HCT116 (cell line): Measurements from ENCODE around the gene ZNF385A.

Source experiments
- ELF1 ChIP-seq: IDR thresholded peaks from 2 replicates; pipeline ENCODE4 v1.6.1; 2012; ENCODE audit warnings: low read depth, borderline replicate concordance
- EZH2 ChIP-seq: fragments of 200-600 bp; sonication (generic); IDR thresholded peaks from 2 replicates; pipeline ENCODE4 v1.6.1; 2017; ENCODE audit warnings: antibody characterized with exemption, mixed run types
- EZH2phosphoT487 ChIP-seq: fragments of 200-600 bp; IDR thresholded peaks from 2 replicates; pipeline ENCODE4 v1.6.1; 2018; ENCODE audit warnings: antibody characterized with exemption, borderline replicate concordance
- FOSL1 ChIP-seq: IDR thresholded peaks from 2 replicates; pipeline ENCODE4 v1.6.1; 2012; ENCODE audit warnings: low read depth
- JUND ChIP-seq: IDR thresholded peaks from 2 replicates; pipeline ENCODE4 v1.6.1; 2012
- POLR2AphosphoS5 ChIP-seq: IDR thresholded peaks from 2 replicates; pipeline ENCODE4 v1.6.1; 2011; ENCODE audit warnings: mild to moderate bottlenecking, low read depth, low read length, moderate library complexity
- RAD21 ChIP-seq: IDR thresholded peaks from 2 replicates; pipeline ENCODE4 v1.6.1; 2012; ENCODE audit warnings: low read depth, mild to moderate bottlenecking
- SRF ChIP-seq: IDR thresholded peaks from 2 replicates; pipeline ENCODE4 v1.6.1; 2012; ENCODE audit warnings: low read depth
- TF ChIP-seq, protein P1 (sequence below): IDR thresholded peaks from 2 replicates; pipeline ENCODE4 v1.6.1; 2012; ENCODE audit warnings: low read depth
- TF ChIP-seq, protein P2 (sequence below), 3 experiments: fragments of 200-600 bp in 1 of 3; sonication (generic) in 1 of 3; IDR thresholded peaks in 2 of 3; conservative IDR thresholded peaks in 1 of 3; 2 replicates each; pipeline ENCODE4 v1.5.1; 2012 to 2017; ENCODE audit warnings: low read depth in 2 of 3, low read length in 2 of 3, antibody characterized with exemption in 1 of 3, borderline replicate concordance in 1 of 3, control low read depth in 1 of 3, mild to moderate bottlenecking in 1 of 3, mixed read lengths in 1 of 3, mixed run types in 1 of 3, moderate library complexity in 1 of 3; ENCODE audit not compliant: insufficient read depth in 1 of 3
- TF ChIP-seq, protein P3 (sequence below): IDR thresholded peaks from 2 replicates; pipeline ENCODE4 v1.6.1; 2012

DNA sequence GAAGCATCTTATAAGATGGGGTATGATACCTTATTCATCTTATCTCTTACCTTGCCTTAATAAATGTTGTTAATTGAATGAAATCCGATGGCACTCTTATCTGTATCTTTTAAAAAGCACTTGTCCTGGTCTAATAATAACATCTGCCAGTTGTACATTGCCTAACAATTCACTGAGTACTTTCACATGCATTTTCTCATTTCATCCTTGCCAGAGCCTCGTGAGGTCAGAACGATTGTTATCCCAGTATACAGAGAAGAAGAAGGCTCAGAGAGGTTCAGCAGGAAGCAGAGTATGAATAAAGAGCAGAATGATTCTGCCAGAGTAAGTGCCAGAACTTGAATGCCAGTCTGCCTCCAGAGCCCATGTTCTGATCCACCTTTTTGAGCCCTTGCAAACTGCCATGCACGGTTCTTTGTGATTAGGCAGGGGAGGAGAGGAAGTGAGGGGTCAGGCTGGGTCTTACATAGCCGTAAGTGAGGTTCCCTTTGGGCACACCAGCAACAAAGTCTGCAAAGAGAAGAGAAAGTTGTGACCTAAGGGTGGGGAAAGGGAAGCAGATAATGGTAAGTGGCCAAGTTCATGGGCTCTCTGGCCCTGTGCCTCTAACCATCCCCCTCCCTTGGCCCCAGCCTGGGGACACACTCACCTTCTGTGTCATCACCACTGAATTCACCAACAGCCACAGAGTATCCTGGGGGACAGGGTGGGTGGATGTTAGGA, 22.8 kb upstream of the ZNF385A start:
- TF ChIP-seq RAD21 (no peak), EZH2phosphoT487 (no peak), EZH2 (no peak), JUND (no peak), FOSL1 (no peak), SRF (no peak), POLR2AphosphoS5 (no peak), ELF1 (no peak)
- TF ChIP-seq, protein P1, sequence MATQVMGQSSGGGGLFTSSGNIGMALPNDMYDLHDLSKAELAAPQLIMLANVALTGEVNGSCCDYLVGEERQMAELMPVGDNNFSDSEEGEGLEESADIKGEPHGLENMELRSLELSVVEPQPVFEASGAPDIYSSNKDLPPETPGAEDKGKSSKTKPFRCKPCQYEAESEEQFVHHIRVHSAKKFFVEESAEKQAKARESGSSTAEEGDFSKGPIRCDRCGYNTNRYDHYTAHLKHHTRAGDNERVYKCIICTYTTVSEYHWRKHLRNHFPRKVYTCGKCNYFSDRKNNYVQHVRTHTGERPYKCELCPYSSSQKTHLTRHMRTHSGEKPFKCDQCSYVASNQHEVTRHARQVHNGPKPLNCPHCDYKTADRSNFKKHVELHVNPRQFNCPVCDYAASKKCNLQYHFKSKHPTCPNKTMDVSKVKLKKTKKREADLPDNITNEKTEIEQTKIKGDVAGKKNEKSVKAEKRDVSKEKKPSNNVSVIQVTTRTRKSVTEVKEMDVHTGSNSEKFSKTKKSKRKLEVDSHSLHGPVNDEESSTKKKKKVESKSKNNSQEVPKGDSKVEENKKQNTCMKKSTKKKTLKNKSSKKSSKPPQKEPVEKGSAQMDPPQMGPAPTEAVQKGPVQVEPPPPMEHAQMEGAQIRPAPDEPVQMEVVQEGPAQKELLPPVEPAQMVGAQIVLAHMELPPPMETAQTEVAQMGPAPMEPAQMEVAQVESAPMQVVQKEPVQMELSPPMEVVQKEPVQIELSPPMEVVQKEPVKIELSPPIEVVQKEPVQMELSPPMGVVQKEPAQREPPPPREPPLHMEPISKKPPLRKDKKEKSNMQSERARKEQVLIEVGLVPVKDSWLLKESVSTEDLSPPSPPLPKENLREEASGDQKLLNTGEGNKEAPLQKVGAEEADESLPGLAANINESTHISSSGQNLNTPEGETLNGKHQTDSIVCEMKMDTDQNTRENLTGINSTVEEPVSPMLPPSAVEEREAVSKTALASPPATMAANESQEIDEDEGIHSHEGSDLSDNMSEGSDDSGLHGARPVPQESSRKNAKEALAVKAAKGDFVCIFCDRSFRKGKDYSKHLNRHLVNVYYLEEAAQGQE = no peak
- TF ChIP-seq, protein P2, sequence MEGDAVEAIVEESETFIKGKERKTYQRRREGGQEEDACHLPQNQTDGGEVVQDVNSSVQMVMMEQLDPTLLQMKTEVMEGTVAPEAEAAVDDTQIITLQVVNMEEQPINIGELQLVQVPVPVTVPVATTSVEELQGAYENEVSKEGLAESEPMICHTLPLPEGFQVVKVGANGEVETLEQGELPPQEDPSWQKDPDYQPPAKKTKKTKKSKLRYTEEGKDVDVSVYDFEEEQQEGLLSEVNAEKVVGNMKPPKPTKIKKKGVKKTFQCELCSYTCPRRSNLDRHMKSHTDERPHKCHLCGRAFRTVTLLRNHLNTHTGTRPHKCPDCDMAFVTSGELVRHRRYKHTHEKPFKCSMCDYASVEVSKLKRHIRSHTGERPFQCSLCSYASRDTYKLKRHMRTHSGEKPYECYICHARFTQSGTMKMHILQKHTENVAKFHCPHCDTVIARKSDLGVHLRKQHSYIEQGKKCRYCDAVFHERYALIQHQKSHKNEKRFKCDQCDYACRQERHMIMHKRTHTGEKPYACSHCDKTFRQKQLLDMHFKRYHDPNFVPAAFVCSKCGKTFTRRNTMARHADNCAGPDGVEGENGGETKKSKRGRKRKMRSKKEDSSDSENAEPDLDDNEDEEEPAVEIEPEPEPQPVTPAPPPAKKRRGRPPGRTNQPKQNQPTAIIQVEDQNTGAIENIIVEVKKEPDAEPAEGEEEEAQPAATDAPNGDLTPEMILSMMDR (IDR thresholded peaks at IDR 0.05 in 2 of 3, conservative IDR thresholded peaks at IDR 0.05 in 1 of 3; ENCODE audit: borderline replicate concordance in 1 of 3, insufficient read depth in 1 of 3, low read depth in 2 of 3, low read length in 2 of 3) = no peak
- TF ChIP-seq, protein P3, sequence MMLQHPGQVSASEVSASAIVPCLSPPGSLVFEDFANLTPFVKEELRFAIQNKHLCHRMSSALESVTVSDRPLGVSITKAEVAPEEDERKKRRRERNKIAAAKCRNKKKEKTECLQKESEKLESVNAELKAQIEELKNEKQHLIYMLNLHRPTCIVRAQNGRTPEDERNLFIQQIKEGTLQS = no peak
